ENCODE data around the gene EFNA1.

- TF ChIP-seq CTCF (IDR thresholded peaks at IDR 0.05 in 2 of 3, conservative IDR thresholded peaks at IDR 0.05 in 1 of 3; ENCODE audit: borderline replicate concordance in 1 of 3, insufficient read depth in 1 of 3, low read depth in 2 of 3, low read length in 2 of 3) (0 out of 6 replicates have a peak, but pooled peaks of 1 of the 3 experiments have one; percentile 13), TCF7L2 (IDR thresholded peaks at IDR 0.05; ENCODE audit: borderline replicate concordance, extremely low read depth, insufficient read depth, insufficient read length) (no peak), EZH2 (IDR thresholded peaks at IDR 0.05) (no peak)
Measured at GRCh38 chr1:155135415-155136028, 7.8 kb downstream of the EFNA1 start, which contains the start of gene SLC50A1.

All from HCT116 (cell line).